OCI-LY3 (cell line): ENCODE results near the gene ARAP1.

ENCODE experiments used
- H2AFZ ChIP-seq: fragments of 200-600, 300-600 bp; shearing (Covaris generic); 2 replicates; pipeline ENCODE4 v1.6.0; 2014; ENCODE audit warnings: antibody characterized with exemption, low read depth, low read length
- H3K27ac ChIP-seq: fragments of 200-600, 300-600 bp; sonication (generic); 2 replicates; pipeline ENCODE4 v1.5.1; 2014; ENCODE audit warnings: mild to moderate bottlenecking, low read length, moderate library complexity, mixed read lengths
- H3K27me3 ChIP-seq: fragments of 200-600, 300-600 bp; sonication (generic); 2 replicates; pipeline ENCODE4 v1.6.1; 2014; ENCODE audit warnings: low read depth, low read length, mixed read lengths
- H3K36me3 ChIP-seq: fragments of 200-600, 300-600 bp; sonication (generic); replicated peaks from 2 replicates; pipeline ENCODE3; 2014; ENCODE audit warnings: low read depth, low read length, mixed read lengths
- H3K4me1 ChIP-seq: fragments of 300-600, 200-600 bp; sonication (generic); 2 replicates; pipeline ENCODE4 v1.6.1; 2014; ENCODE audit warnings: low read length, mixed read lengths
- H3K4me2 ChIP-seq: fragments of 200-600, 300-600 bp; sonication (generic); 2 replicates; pipeline ENCODE4 v1.6.1; 2014; ENCODE audit warnings: low read length, mixed read lengths
- H3K4me3 ChIP-seq: fragments of 300-600, 200-600 bp; sonication (generic); 2 replicates; pipeline ENCODE4 v1.5.1; 2014; ENCODE audit warnings: antibody characterized with exemption, mild to moderate bottlenecking, low read length, moderate library complexity
- H3K79me2 ChIP-seq: fragments of 300-600, 200-600 bp; shearing (Covaris generic); 2 replicates; pipeline ENCODE4 v1.6.1; 2014; ENCODE audit warnings: mild to moderate bottlenecking, low read length, mixed read lengths
- H3K9ac ChIP-seq: fragments of 300-600, 200-600 bp; shearing (Covaris generic); 2 replicates; pipeline ENCODE4 v1.6.0; 2014; ENCODE audit warnings: mild to moderate bottlenecking, low read length, moderate library complexity
- H3K9me3 ChIP-seq: fragments of 200-600, 300-600 bp; shearing (Covaris generic); 2 replicates; pipeline ENCODE4 v1.6.1; 2014; ENCODE audit warnings: low read length, mixed read lengths; ENCODE audit not compliant: insufficient read depth
- H4K20me1 ChIP-seq: fragments of 200-600, 300-600 bp; sonication (generic); 2 replicates; pipeline ENCODE4 v1.6.1; 2016; ENCODE audit warnings: low read length, mixed read lengths; ENCODE audit not compliant: insufficient read depth
- EZH2phosphoT487 ChIP-seq: fragments of 200-600 bp; shearing (Covaris generic); IDR thresholded peaks from 2 replicates; pipeline ENCODE4 v1.6.1; 2018; ENCODE audit warnings: antibody characterized with exemption, mixed run types, low read depth
- TF ChIP-seq, protein P1 (sequence below): fragments of 200-600, 300-600 bp; sonication (generic); IDR thresholded peaks from 2 replicates; pipeline ENCODE4 v1.5.1; 2014; ENCODE audit warnings: antibody characterized with exemption, low read length, low read depth

Gene ARAP1

DNA sequence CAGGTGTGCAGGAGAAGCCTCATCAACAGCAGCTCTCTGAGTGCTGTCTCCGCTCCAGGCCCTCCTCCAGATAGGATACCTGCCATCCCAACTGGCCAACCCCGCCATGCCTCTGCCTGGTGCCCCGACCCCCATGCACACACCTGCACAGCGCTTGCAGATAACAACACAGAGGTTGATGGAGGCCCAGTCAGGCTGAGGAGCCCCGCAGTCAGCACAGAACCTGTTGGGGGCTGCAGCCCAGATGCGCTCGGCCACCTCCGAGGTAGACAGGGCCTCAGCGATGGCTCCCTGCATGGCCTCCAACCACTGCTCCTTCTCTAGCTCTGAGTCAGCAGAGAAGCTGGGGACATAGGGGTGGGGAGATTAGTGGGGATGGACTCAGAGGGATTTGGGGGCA, 45.2 kb downstream of the ARAP1 start:
- Histone ChIP-seq H4K20me1 (peaks cover 45% of the 10 kb centered on the region), H3K9ac (no peak overlapping the region), H2AFZ (no peak overlapping the region), H3K79me2 (no peaks in the 10 kb centered on the region), H3K4me1 (peaks cover 10% of the 10 kb centered on the region), H3K4me2 (no peak overlapping the region), H3K4me3 (no peak overlapping the region), H3K36me3 (peaks cover 66% of the 10 kb centered on the region), H3K9me3 (no peaks in the 10 kb centered on the region), H3K27ac (no peak overlapping the region), H3K27me3 (no peaks in the 10 kb centered on the region)
- no peak for TF ChIP-seq EZH2phosphoT487
- TF ChIP-seq, protein P1, sequence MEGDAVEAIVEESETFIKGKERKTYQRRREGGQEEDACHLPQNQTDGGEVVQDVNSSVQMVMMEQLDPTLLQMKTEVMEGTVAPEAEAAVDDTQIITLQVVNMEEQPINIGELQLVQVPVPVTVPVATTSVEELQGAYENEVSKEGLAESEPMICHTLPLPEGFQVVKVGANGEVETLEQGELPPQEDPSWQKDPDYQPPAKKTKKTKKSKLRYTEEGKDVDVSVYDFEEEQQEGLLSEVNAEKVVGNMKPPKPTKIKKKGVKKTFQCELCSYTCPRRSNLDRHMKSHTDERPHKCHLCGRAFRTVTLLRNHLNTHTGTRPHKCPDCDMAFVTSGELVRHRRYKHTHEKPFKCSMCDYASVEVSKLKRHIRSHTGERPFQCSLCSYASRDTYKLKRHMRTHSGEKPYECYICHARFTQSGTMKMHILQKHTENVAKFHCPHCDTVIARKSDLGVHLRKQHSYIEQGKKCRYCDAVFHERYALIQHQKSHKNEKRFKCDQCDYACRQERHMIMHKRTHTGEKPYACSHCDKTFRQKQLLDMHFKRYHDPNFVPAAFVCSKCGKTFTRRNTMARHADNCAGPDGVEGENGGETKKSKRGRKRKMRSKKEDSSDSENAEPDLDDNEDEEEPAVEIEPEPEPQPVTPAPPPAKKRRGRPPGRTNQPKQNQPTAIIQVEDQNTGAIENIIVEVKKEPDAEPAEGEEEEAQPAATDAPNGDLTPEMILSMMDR: no peak

DNA sequence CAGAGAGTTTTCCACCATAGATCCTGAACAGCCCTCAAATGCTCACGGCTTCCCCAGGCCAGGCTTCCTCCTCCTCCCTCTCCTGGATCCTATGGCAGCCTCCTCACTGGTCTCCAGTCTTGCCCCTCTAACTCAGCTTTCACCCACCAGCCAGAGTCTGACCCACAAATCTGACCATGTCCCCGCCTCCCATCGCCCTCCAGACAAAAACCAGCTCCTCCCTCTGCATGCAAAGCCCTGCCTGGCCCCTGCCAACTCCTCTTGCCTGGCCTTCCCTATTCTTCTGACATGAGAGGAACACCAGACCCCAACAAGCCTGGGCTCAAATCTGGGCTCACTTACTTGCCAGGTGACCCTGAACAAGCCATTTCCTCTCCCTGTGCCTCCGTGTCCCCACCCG, 45.6 kb downstream of the ARAP1 start:
- Histone ChIP-seq H3K4me2 (no peak overlapping the region), H3K27me3 (no peaks in the 10 kb centered on the region), H3K27ac (no peak overlapping the region), H3K4me3 (no peak overlapping the region), H3K79me2 (no peaks in the 10 kb centered on the region), H3K9ac (no peak overlapping the region), H4K20me1 (peaks cover 45% of the 10 kb centered on the region), H3K4me1 (peaks cover 14% of the 10 kb centered on the region), H3K36me3 (peaks cover 70% of the 10 kb centered on the region), H3K9me3 (no peaks in the 10 kb centered on the region), H2AFZ (no peak overlapping the region)
- TF ChIP-seq, protein P1: no peak
- TF ChIP-seq EZH2phosphoT487: no peak

DNA sequence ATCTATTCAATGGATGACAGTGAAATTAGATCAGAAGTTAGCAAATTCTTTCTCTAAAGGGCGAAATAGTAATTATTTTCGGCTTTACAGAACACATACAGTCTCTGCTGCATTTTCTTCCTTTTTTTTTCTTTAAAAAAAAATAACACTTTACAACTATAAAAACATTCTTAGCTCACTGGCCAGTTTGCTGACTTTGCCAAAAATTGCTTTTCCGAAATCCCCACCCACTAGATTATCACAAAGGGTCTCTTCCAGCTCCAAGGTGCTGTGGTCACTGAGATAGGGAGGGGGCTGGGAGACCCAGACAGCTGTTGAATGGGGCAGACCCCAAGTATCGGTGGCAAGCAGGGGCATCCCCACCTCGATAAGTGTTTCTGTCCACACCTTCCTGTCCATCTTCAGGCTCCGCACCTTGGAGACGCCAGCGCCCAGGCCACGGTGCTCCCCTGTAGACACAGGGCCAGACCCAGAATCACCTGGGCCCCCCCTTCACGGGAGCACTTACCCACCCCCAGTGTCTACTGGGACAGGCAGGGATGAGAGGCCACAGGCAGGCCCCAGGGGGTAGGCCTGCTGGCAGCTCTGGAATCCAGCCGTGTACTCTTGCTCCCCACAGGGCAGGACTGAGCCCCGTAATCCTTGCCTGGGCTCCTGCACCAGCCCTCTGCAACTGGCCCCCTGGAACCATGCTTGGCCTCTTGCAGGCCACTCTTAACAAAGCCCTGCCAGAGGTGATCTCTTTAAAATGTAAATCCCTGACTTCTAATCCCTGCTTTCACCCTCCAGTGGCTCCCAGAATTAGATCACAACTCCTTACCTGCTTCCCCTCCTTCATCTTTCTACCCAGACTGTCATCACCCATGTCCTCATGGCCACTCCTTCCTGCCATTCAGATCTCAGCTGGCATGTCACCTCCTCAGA, 46.5 kb downstream of the ARAP1 start:
- H4K20me1 ChIP-seq: peaks cover 44% of the 10 kb centered on the region
- no peak overlapping the region for H3K4me2 ChIP-seq
- no peaks in the 10 kb centered on the region for H3K27me3 ChIP-seq
- H3K9ac ChIP-seq: no peak overlapping the region
- no peak overlapping the region for H3K4me3 ChIP-seq
- H3K27ac ChIP-seq: no peak overlapping the region
- H3K9me3 ChIP-seq: no peaks in the 10 kb centered on the region
- H3K79me2 ChIP-seq: no peaks in the 10 kb centered on the region
- H2AFZ ChIP-seq: no peak overlapping the region
- no peak for TF ChIP-seq EZH2phosphoT487
- TF ChIP-seq, protein P1: no peak
- peaks cover 72% of the 10 kb centered on the region for H3K36me3 ChIP-seq
- H3K4me1 ChIP-seq: peaks cover 22% of the 10 kb centered on the region

DNA sequence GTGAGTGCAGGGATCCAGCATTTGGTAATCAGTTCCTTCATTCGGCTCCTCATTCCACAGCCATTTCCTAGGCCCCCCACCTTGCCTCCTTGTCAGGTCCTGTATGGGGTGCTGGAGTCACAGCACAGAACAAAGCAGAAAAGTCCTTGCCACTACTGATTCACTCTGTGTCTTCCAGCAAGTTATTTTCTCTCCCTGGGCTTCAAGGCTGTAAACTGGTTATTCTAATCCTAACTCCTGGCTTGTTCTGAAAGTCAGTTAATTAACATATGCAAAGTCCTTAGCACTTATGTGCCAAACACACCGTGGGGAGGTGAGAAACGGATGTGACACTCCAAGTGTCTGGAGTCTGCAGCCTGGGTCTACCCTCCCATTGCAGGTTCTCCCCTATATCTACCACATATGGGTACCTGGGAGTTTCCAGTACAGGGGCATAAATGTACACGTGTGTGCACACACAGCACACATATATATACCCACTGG, 47.4 kb downstream of the ARAP1 start:
- H3K36me3 ChIP-seq: peaks cover 75% of the 10 kb centered on the region
- H2AFZ ChIP-seq: no peak overlapping the region
- H3K9me3 ChIP-seq: no peaks in the 10 kb centered on the region
- no peak overlapping the region for H3K27ac ChIP-seq
- H4K20me1 ChIP-seq: peaks cover 47% of the 10 kb centered on the region
- no peak overlapping the region for H3K4me2 ChIP-seq
- no peak overlapping the region for H3K4me3 ChIP-seq
- peaks cover 23% of the 10 kb centered on the region for H3K4me1 ChIP-seq
- no peaks in the 10 kb centered on the region for H3K27me3 ChIP-seq
- TF ChIP-seq, protein P1: no peak
- TF ChIP-seq EZH2phosphoT487: no peak
- H3K9ac ChIP-seq: no peak overlapping the region
- H3K79me2 ChIP-seq: no peaks in the 10 kb centered on the region
